ENCODE results near the gene SMIM12. TPM values are rescaled to one million over a fixed set of nuclear protein-coding genes. Genes with fewer than 3 reads are reported as not detected.

Gene SMIM12
- total and polyA plus RNA-seq, 7 donors = 18.0 to 63.1 (median 25.3) TPM

DNA sequence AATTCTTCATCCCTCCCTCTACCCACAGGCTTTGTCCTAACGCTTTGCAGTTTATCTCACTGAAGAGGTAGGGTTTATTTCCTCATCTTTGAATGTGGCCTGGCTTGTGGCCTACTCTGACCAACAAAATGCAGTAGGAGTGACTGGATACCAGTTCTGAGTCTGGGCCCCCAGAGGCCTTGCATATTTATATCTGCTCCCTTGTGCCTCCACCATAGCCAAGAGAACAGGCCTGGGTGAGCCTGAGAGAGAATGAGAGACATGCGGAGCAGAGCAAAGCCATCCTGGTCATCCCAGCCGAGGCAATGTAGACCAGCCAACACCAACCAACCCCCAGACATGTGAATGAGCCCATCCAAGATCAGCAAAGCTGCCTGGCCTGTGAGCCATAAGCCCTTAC lies 30.3 kb downstream of the SMIM12 start:
- no peak for DNase-seq
- no peak overlapping the region for H3K27ac ChIP-seq
- no peak for TF ChIP-seq POLR2A (IDR thresholded peaks at IDR 0.05)
- TF ChIP-seq, protein P1, sequence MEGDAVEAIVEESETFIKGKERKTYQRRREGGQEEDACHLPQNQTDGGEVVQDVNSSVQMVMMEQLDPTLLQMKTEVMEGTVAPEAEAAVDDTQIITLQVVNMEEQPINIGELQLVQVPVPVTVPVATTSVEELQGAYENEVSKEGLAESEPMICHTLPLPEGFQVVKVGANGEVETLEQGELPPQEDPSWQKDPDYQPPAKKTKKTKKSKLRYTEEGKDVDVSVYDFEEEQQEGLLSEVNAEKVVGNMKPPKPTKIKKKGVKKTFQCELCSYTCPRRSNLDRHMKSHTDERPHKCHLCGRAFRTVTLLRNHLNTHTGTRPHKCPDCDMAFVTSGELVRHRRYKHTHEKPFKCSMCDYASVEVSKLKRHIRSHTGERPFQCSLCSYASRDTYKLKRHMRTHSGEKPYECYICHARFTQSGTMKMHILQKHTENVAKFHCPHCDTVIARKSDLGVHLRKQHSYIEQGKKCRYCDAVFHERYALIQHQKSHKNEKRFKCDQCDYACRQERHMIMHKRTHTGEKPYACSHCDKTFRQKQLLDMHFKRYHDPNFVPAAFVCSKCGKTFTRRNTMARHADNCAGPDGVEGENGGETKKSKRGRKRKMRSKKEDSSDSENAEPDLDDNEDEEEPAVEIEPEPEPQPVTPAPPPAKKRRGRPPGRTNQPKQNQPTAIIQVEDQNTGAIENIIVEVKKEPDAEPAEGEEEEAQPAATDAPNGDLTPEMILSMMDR (IDR thresholded peaks at IDR 0.05) = no peak

DNA sequence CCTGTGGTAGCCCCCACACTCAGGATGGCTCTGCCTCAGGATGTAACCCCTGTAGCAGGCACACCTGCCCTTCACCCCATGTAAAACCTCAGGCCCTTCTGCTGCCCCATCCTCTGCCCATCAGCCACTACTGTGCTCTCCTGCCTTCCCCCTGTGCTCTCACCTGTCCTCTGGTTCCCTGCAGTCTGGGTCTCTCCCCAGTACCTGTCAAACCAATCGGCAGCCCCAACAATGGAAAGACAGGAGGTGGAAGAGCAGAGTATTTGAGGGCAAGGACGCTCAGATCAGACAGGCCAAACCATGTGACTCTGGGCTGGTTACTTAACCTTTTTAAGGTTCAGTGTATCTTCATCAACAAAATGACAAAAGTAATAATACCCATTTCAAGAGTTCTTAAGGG lies 30.9 kb downstream of the SMIM12 start:
- no peak overlapping the region for H3K27ac ChIP-seq
- no peak overlapping the region for H3K4me3 ChIP-seq
- WGBS, 2 donors = 87 to 93% methylated on average over 2 of the region's 2 CpGs
- H3K9me3 ChIP-seq = no peaks in the 10 kb centered on the region
- no peak for DNase-seq
- H3K4me1 ChIP-seq = no peaks in the 10 kb centered on the region
- TF ChIP-seq, protein P1 (IDR thresholded peaks at IDR 0.05) = no peak
- no peak for TF ChIP-seq POLR2A (IDR thresholded peaks at IDR 0.05)
- TF ChIP-seq POLR2AphosphoS5 (IDR thresholded peaks at IDR 0.05) = no peak
- no peak for TF ChIP-seq EP300 (IDR thresholded peaks at IDR 0.05)
- intact Hi-C loops (cut with DNase I) = no loop called here
- no peaks in the 10 kb centered on the region for H3K36me3 ChIP-seq
- H3K27me3 ChIP-seq = no peaks in the 10 kb centered on the region

More for the DNA sequence above, 30.3 kb downstream of the SMIM12 start:
- no peaks in the 10 kb centered on the region for H3K4me1 ChIP-seq
- no peaks in the 10 kb centered on the region for H3K36me3 ChIP-seq
- intact Hi-C loops (cut with DNase I) = no loop called here
- no peaks in the 10 kb centered on the region for H3K9me3 ChIP-seq
- no peaks in the 10 kb centered on the region for H3K27me3 ChIP-seq
- no peak overlapping the region for H3K4me3 ChIP-seq
- 83 to 91% methylated on average over 3 of the region's 3 CpGs for WGBS, 2 donors

DNA sequence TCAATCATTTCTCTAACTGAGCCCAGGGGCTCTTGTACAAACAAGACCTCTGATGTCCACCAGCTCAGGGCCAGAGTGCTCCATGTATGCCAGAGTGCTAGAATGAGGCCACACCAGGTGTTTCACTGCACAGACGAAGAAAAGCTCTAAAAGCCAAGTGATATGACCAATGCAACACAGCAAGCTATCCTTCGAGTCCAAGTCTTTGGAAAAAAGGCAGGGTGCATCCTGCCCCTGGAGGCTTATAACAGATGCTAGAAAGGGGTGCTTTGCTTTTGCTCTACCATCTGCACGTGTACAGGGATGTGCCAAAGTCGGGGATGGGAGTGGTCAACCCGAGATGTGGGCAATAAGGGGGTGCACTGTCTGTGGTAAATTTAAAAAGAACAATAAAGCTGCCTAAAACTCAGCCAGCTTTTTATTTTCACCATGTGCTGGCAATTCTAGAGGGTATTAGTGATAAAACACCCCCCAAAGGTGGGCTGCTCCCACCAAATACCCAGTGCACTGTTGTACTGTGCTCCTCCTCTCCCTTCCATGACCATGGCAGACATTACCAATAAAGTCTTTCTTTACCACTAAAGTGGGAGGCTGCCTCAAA lies 32.1 kb downstream of the SMIM12 start:
- no peak overlapping the region for H3K27ac ChIP-seq
- no peaks in the 10 kb centered on the region for H3K9me3 ChIP-seq
- WGBS, 2 donors = 87% methylated on average over 5 of the region's 5 CpGs
- H3K4me3 ChIP-seq = no peak overlapping the region
- no peaks in the 10 kb centered on the region for H3K4me1 ChIP-seq
- TF ChIP-seq POLR2AphosphoS5 (IDR thresholded peaks at IDR 0.05) (no peak), POLR2A (IDR thresholded peaks at IDR 0.05) (no peak), EP300 (IDR thresholded peaks at IDR 0.05) (no peak)
- TF ChIP-seq, protein P1 (IDR thresholded peaks at IDR 0.05) = no peak
- intact Hi-C loops (cut with DNase I) = no loop called here
- H3K36me3 ChIP-seq = no peaks in the 10 kb centered on the region
- no peaks in the 10 kb centered on the region for H3K27me3 ChIP-seq
- DNase-seq = no peak

DNA sequence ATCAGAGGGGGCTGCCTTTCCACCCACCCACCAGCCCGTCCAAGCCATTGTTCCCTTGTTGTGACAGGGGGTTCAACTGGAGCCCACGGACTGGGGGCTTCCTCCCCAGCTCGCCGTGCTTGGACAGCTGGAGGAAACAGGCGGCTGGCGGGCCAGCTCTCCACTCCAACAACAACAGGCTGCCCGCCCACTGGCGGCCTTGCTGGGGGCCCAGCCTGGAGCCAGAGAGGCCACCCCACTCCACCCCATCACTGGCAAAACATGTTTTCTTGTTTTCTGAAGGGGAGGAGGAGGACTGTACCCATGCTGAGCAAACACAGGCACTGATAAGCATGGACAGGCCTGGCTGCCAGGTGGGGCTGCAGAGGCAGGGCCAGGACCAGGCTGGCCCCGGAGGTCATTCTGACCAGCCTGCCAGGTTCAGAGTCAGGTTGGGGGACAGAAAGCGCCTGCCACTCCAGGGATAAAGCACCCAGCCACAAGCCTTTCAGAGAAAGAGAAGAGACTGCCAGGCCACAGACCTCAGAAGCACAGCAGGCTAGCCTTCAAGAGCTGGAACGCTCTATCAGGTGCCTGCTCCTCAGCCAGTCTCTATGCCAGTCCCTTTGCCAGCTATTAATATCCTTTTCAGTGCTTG lies 34.0 kb downstream of the SMIM12 start:
- no peak overlapping the region for H3K4me3 ChIP-seq
- no peaks in the 10 kb centered on the region for H3K4me1 ChIP-seq
- no peaks in the 10 kb centered on the region for H3K9me3 ChIP-seq
- intact Hi-C loops (cut with DNase I) = no loop called here
- no peak for DNase-seq
- 33 to 56% methylated on average over 11 of the region's 11 CpGs for WGBS, 2 donors
- no peaks in the 10 kb centered on the region for H3K27me3 ChIP-seq
- H3K36me3 ChIP-seq = no peaks in the 10 kb centered on the region
- H3K27ac ChIP-seq = no peak overlapping the region
- TF ChIP-seq POLR2A (IDR thresholded peaks at IDR 0.05) = no peak
- TF ChIP-seq EP300 (IDR thresholded peaks at IDR 0.05) = no peak
- TF ChIP-seq, protein P1 (IDR thresholded peaks at IDR 0.05) = no peak
- no peak for TF ChIP-seq POLR2AphosphoS5 (IDR thresholded peaks at IDR 0.05)
